ENCODE results near the gene VTCN1.
"Not testable (repeated sequence)": the region's sequence is repeated elsewhere in the genome, so short reads cannot be mapped to it uniquely, and the experiment has no call there.

VTCN1 gene

DNA sequence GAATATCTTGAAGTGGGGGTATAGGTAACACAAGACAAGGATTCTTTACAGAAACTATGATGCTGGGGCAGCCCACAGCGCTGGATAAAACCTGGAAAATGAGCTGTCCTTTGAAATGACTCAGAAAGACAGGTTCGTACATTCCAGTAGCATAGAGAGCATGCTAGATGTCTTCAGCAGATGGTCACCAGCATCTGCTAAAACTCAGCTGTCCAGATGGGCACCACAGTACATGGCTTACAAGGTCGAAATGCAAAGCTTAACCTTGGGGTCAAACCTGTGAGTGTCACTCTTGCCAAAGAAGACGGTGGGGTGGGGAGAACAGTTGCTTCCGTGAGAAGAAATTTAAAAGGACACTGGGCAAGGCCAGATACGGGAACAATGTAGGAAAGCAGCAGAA lies 47.9 kb downstream of the VTCN1 start:
- DNase-seq, result no peak

DNA sequence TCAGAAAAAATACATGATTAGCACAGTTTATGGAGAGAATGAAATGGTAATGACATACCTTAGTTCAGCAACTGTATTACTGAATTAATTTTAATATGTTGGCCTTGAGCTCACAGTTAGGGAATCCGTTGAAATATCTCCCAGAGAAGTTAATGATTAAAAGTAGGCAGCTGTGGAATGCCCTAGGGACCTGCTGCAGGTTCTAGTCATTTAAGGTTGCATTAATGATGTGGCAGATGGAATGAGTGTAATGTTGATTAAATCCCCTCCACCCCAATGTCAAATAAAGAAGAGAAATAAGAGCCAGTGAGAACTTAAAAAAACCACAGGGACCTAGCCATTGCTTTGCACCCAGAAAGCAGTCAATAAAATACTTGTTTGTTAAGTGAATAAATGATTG lies 48.8 kb downstream of the VTCN1 start:
- no peak for DNase-seq

DNA sequence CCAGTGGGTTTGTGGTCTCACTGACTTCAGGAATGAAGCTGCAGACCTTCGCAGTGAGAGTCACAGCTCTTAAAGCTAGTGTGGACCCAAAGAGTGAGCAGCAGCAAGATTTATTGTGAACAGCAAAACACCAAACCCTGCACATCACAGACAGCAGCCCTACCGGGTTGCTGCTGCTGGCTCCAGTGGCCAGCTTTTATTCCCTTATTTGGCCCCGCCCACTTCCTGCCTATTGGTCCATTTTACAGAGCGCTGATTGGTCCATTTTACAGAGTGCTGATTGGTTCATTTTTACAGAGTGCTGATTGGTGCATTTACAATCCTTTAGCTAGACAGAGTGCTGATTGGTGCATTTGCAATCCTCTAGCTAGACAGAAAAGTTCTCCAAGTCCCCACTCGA lies 59.4 kb downstream of the VTCN1 start:
- DNase-seq, result not testable (repeated sequence)

DNA sequence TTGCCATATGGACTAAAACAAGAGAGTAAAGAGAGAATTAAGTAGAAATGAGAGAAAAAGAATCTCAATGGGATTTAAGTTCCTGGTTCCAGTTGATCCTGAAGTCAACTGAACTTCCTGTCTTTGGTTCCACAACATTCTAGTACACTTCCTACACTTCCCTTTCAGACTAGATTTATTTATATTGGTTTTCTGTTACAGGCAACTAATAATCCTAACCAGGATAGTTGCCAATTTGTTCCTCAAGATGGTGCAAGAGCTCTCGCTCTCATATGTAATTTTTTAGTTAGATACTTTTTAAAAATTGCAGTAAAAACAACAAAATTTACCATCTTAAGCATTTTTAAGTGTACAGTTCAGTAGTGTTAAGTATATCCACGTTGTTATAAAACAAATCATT lies 60.4 kb downstream of the VTCN1 start:
- DNase-seq, result no peak

DNA sequence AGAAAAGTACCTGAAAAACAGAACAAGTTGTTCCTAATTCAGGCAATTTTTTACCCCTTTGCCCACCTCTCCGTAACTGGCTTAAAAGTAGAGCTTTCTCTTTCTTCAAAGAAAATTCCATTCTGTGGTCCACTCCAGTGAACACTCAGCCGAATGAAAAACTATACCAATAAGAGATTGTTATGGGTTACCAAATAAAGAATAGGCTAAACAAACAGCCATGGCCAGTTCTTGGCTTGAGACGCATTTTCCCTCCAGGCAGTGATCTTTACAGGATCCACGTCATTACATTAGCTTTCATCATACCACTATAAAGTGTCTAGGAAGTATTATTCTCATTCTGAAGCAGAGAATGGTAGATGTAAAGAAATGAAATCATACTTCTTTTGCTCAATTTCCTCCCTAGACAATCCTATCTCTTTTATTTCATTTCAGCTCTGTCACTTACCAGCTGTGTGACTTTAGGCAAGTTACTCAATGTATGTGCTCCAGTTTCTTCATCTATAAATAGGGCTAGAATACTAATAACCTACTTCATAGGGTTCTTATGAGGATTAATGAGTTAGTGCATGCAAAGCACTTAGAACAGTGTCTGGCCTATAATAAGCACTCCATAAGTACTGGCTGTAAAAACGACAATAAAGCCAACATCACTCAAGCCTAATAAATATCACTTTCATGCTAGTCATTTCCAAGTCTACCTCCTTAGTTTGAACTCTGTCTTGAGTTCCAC lies 62.7 kb downstream of the VTCN1 start:
- DNase-seq, result no peak

DNA sequence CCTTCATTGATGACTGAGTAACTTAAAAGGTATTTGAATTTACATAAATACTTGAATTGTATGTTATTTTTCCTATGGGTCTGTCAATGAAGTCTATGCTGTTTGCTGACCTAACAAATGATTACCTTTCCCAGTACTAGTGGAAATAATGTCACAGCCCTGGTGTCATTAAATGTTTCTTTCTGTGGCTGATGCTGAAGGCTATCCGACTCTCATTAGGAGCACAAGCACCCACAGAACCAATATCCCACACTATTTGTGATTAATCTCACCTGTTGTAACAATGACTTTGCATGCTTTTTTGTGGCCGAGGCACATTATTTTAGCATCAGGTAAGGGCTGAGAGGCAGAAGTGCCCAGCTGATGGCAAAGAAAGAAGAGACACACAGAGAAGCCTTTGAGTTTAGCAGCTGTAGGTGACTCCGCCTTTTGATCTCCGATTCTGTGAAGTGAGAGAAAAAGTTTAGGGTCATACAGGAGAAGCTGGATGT lies 63.3 kb downstream of the VTCN1 start:
- no peak for DNase-seq

DNA sequence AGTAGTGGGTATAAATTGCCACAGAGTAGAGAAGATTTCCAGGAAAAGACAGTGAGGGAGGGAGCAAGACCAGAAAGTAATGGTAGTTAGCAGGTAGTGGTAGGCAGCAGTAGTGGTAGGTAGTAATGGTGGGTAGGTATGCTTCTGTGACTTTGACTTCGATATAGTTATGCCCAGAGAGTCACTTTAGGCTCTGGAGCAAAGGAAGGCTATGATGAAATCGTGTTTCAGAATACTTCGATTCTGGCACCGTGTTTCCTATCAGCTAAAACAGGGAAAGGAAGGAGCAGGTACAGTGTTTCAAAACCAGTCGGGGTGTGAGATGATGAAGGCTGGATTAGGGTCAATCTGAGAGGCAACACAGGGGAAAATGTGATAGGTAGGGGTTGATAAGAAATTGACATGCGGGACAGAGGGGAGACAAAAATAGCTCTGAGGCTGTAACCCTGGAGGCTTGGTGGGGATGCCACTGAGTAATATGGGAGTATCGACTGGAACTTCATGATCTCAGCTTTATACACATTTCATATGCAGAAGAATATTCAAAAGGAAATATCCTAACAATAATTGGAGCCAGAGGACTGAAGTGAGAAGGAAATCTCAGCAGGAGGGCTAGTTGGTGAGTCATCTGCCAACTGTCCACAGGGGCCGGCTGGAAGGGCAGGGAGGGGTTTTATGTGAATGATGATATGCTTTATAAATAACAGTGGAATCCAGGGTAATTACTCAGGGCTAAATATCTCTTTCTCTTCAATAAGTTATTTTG lies 64.0 kb downstream of the VTCN1 start:
- no peak for DNase-seq

DNA sequence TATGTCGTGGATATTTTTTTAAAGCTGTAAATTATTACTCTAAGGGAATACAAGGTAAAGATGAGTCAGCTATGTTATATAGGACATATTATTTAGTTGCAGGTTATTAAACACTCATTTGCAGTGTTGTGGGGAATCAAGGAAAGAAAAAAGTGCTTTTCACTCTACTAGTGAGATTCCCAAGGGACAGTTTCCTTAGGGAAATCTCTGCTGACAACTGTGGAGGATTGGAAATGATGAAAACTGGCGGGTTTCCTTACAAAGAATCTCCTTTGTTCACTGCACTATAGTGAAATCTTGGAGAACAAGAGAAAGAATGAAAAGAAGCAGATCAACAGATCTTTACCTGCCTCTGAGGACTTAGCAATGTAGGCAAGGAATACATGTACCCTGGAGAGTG lies 64.7 kb downstream of the VTCN1 start:
- DNase-seq, result no peak

DNA sequence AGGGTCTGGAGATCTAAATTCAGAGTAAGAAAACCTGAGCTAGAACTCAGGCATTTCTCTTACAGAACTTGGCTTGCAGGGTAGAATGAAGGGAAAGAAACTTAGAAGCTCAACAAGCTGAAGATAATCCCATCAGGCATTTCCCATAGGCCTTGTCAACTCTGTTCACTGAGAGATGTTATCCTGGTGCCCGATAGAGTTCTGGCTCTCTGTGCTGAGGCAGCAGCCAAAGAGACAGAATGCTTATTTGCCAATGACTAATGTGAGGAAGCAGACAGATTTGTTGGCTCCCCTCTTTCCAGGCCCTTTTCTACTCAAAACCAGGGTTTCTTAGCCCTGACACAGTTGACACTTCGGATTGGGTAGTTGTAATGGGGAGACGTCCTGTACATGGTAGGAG lies 66.9 kb downstream of the VTCN1 start:
- DNase-seq, result no peak

DNA sequence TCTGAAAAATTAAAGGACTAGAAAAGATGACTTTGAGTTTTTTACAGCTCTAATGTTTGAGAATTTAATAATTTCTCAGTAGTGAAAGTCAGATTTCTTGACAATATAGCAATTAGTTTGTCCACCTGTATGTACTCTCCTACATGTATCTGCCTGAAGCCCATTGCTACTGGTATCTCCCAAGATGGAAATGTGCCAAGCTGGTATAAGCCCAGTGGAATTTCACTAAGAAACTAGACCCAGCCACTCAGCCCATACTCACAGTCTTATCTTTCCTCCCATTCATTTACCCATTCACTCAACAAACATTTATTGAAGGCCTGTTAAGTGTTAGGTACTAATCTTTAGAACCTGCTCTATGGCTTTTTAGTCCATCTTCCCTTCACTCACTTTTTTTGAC lies 67.6 kb downstream of the VTCN1 start:
- no peak for DNase-seq

DNA sequence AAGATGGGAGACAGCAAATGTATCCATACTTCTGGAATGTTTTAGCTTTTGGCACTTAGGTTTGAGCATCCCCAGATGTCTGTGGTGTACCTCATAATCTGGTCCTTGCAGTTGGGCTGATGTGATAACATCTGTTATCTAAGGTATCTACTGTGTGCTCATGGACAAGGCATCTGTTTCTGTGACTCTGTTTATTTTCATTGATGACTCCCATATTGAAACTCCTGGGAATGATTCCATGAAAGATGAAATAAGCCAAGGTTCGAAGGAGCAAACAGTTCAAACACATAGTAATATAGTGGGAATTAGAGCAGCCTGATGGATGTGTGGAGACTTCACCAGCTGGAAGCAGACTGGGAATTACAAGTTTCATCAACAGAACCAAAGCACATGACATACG lies 68.5 kb downstream of the VTCN1 start:
- no peak for DNase-seq

DNA sequence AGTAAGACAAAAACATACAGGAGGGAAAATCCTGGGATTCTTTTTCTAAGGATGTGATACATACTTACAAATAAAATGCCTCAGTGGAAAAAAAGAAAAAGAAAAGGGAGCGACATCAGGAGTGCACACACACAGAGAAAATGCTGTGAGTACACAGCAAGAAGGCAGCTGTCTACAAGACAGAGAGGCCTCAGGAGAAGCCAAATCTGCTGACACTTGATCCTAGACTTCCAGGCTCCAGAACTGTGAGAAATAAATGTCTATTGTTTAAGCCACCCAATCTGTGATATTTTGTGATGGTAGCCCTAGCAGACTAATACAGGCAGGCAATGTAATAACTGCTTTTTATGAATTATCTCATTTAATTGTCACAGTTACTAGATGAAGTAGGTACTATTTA lies 72.2 kb downstream of the VTCN1 start:
- no peak for DNase-seq

DNA sequence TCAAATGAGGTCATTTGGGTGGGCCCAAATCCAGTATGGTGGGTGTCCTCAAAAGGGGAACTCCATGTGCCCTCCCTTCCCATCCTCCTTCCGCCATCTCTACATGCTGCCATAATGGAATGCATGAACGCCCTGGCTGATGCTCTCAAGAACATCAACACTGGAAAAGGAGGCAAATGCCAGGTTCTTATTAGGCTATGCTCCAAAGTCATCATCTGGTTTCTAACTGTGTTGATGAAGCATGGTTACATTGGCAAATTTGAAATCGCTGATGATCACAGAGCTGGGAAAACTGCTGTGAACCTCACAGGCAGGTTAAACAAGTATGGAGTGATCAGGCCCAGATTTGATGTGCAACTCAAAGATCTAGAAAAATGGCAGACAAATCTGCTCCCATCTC lies 72.6 kb downstream of the VTCN1 start:
- DNase-seq, result no peak

DNA sequence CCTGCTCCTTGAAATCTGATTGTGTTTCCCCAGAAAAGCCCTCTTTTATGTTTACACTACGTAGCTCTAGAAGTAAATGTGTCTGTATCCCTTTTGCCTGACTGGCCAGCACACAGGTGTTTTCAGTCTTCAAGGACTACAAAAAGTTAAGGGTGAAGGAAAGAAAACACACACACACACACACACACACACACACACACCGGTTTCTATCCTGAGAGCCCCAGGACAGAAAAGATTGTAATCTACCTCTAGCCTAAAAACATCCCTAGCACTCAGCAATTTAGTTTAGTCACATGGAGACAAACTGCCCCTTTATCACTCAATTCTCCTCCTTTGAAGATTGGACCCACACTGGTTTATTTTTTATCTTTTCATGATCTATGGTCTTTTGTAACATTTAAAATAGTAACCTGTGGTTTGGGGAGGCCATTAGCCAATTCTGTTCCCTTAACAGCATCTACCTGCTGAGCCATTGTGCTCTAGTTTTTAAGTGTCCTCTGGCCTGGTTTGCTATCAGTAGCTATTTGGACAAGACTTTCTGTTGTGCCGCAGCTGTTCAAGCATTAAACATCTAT lies 73.4 kb downstream of the VTCN1 start:
- no peak for DNase-seq

DNA sequence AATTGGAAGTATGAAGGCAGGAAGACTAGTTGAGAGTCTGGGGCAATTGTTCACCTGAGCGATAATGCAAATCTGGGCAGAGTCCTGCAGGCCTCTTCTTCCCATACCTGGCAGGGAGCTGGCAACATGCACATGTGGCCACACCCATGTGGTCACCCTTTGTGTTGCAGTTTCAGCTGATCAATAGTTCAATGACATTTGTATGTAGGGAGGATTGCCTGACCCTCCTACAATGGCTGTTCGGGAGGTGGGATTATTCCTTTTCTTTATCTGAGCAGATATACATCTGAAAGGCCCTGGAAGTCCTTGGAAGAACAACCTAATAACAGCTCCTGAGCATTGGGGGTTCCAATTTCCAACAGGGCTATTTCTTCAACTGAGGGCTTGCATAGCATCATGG lies 74.0 kb downstream of the VTCN1 start:
- DNase-seq, result no peak

DNA sequence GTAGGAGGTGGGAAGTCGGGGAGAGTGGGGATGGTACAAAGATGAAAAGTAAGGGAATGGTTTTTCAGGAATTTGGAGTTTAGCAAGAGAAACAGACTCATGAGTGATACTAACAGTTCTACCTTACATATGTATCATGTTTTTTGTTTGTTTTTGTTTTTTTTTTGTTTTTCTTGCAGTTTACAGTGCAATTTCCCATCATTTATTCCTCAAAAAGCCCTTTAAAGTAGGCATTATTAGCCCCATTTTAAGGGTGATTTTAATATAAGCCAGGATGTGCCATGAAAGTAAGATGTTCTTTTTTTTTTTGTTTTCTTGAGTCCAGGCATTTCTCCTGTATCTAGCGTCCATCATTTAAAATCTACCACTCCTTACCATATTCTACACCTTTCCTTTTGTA lies 75.4 kb downstream of the VTCN1 start:
- DNase-seq, result no peak

DNA sequence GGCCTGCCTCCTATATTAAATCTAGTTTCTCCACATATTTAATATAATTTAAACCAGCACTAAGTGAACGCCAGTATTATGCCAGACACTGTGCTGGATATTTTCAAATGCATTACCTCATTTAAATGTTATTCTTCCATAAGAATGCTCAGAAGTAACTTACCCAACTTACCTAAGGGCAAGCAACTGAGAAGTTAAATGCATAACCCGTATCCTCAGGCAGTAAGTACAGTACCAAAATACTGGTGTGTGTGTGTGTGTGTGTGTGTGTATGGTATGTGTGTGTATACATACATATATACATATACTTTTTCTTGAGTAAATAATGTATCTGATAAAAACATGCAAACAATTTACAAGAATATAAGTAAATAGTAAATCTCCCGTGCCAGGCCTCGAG lies 80.2 kb downstream of the VTCN1 start:
- DNase-seq, result no peak

DNA sequence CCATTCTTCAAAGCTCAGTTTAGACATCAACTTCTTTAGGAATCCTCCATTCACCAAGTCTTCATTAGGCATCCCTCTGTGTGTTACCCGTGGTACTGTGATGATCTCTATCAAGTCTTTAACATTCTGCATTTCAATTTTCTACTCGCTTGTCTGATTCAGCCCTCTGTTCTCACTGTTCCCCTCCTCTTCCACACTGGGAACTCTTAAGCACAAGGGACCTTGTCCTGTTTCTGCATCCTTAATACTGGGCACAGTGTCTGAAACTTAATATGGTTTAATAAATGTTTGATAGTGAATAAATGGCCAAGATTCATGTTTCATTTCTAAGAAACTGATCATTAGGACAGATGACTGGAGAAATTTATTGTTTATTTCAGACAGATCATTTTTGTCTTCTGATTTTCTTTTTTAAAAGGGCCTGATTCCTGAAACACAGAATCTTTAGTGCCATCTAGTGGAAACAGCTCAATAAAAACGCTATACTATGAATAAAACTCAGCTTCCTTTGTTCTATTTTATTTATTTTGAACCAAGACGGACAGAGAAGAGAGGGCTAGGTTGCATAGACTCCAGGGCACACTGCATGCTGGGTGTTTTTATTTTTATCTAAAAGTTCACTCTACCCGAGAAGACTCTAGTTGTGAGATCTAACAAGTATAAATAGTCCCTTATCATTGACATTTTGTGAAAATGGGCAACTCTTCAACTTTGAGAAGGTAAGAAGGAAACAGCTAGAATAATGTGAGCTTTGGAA lies 82.2 kb downstream of the VTCN1 start:
- DNase-seq, result no peak

DNA sequence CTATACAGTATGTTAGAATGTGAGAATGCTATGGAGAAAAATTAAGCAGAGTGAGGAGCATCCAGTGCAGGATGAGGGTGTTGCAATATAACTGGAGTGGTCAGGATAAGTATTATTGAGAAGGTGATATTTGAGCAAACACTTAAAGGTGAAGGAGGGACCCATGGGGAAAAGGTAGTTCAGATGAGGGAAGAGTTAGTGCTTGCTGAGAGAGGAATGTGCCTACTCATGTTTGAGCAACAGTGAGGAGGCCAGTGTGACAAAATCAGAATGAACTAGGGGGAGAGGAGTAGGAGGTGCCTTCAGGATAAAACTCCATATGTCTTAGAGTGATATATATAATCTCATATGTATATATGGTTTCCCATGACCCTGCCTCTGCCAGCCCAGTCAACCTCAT lies 82.9 kb downstream of the VTCN1 start:
- no peak for DNase-seq

DNA sequence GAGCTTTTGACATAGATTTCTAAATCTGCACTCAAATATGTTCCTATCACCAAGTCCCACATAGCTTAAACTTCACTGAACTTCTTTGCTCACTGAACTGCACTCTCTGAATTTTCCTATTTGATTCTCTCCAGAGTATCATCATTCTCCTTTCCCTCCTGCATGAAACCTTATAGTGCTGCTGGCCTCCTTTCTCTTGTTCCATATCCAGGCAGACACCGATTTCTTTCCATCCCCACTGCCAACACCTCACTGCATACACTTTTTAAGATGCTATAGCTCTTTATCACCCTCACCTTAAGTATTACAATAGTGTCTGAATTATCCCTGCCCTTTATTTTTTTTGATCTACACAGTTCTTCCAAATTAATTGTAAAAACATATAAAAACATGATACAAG lies 86.1 kb downstream of the VTCN1 start:
- no peak for DNase-seq

DNA sequence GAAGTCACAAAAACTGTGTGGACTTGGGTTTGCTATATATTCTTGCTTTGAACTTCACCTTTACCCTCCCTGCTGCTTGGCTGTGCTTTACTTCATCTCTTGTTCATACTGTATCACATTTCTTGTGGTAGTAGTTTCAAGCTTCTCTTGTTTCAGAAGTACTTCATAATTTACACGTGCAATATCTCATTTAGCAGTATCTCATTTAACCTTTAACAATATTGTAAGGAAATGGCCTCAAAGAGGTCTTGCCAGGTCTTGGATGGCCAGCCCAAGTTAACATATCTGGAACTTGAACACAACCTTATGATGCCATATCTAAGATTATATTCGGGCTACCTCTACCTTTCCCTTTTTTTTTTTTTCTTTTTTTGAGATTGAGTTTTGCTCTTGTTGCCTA lies 87.5 kb downstream of the VTCN1 start:
- DNase-seq, result no peak

DNA sequence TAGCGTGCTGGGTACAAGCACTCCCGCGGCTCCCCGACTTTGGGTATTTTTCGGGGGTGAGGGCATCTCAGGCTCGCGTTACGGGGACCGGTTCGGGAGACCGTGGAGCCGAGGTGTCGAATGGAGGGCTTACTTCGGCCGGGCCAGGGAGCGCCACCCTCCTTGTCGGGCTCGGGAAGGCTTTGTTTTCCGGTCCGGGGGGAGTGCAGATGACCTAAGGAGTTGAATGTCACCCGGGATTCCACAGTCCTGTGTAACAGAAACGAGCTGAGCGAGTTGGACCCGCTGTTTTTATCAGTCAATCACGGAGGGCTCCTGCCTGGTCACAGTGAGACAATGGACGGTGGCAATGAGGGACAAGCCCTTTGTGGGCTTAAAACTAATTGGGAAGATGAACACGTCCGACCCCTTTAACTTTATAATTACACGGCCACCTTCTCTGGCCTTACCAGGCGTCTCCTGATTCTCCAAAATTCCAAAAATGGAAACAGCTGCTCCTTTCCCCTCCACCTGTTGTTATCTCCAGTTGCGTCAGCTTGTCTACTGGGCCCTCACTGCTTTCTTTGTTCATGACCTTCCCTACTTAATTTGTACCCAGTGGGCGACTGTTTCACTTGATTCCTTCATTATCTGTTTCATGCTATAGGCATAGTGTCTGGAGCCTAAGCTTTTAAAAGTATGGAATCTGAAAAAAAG lies 88.2 kb downstream of the VTCN1 start:
- DNase-seq, result no peak
